Ishikawa (cell line): ENCODE results near the gene GSDMA.

ENCODE experiments used
- CREB1 ChIP-seq: IDR thresholded peaks from 2 replicates; pipeline ENCODE4 v1.6.1; 2012; ENCODE audit warnings: low read depth
- EP300 ChIP-seq: IDR thresholded peaks from 2 replicates; pipeline ENCODE4 v1.6.1; 2012; ENCODE audit warnings: borderline replicate concordance
- RAD21 ChIP-seq: IDR thresholded peaks from 2 replicates; pipeline ENCODE4 v1.6.1; 2012; ENCODE audit warnings: low read depth

DNA sequence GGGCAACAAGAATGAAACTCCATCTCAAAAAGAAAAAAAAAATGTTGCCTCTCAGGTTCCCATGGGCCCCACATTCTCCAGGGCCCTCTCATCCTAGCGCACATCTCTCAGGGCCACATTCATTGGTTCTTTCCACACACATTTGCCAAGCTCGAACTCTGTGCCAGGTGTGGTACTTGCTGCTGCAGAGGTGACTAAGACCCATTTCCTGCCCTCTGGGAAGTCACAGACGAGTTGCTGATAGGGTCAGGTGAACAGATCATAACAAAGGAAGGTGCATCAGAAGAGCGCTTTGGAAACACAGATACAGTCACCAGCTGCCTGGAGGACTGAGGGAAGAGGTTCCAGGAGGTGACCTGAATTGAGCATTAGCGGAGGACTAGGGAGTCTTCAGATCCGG, 1.0 kb downstream of the GSDMA start:
- no peak for TF ChIP-seq RAD21
- no peak for TF ChIP-seq CREB1
- TF ChIP-seq EP300, result no peak
